GM21717 (cell line): ENCODE measurements around the gene MFSD1.
"Not testable (repeated sequence)": the region's sequence is repeated elsewhere in the genome, so short reads cannot be mapped to it uniquely, and the experiment has no call there.

Experiments used
- ATAC-seq: cut with Tn5 transposase; IDR thresholded peaks from one replicate; pipeline ENCODE4 v1.9.1; 2021; ENCODE audit warnings: mild to moderate bottlenecking, moderate library complexity; ENCODE audit not compliant: unreplicated experiment

MFSD1 gene

GRCh38 chr3:158775426-158776410 lies 26.1 kb upstream of the MFSD1 start:
- ATAC-seq = no peak

GRCh38 chr3:158776531-158776930 lies 25.3 kb upstream of the MFSD1 start:
- ATAC-seq = no peak

- no peak for ATAC-seq
Measured at GRCh38 chr3:158777161-158777873, 24.5 kb upstream of the MFSD1 start.

GRCh38 chr3:158780766-158781165 lies 21.1 kb upstream of the MFSD1 start:
- ATAC-seq = no peak

- ATAC-seq = no peak
Measured at GRCh38 chr3:158781191-158781590, 20.7 kb upstream of the MFSD1 start.

GRCh38 chr3:158781849-158782248 lies 20.0 kb upstream of the MFSD1 start:
- ATAC-seq = no peak

- no peak for ATAC-seq
Measured at GRCh38 chr3:158782283-158782989, 19.4 kb upstream of the MFSD1 start.

GRCh38 chr3:158783051-158783450 lies 18.8 kb upstream of the MFSD1 start:
- ATAC-seq = no peak

- no peak for ATAC-seq
Measured at GRCh38 chr3:158785972-158786371, 15.9 kb upstream of the MFSD1 start.

- ATAC-seq = no peak
Measured at GRCh38 chr3:158788446-158788845, 13.4 kb upstream of the MFSD1 start.

- no peak for ATAC-seq
Measured at GRCh38 chr3:158789592-158789991, 12.3 kb upstream of the MFSD1 start.

GRCh38 chr3:158790901-158791589 lies 10.8 kb upstream of the MFSD1 start:
- ATAC-seq = peak; percentile 86

- not testable (repeated sequence) for ATAC-seq
Measured at GRCh38 chr3:158791590-158791920, 10.3 kb upstream of the MFSD1 start.

GRCh38 chr3:158792709-158793108 lies 9.1 kb upstream of the MFSD1 start:
- ATAC-seq = no peak

- ATAC-seq = no peak
Measured at GRCh38 chr3:158794206-158794605, 7.6 kb upstream of the MFSD1 start.

GRCh38 chr3:158794936-158795518 lies 6.8 kb upstream of the MFSD1 start:
- ATAC-seq = peak; percentile 54

GRCh38 chr3:158801201-158801600 lies 653 bp upstream of the MFSD1 start:
- no peak for ATAC-seq

GRCh38 chr3:158802409-158803268 lies 785 bp downstream of the MFSD1 start:
- ATAC-seq = peak; percentile 32

- no peak for ATAC-seq
Measured at GRCh38 chr3:158804441-158804840, 2.6 kb downstream of the MFSD1 start.

GRCh38 chr3:158808697-158809096 lies 6.8 kb downstream of the MFSD1 start:
- no peak for ATAC-seq
